HG02623 (cell line): Measurements from ENCODE around the gene AHSG.

ENCODE experiments used
- ATAC-seq: cut with Tn5 transposase; IDR thresholded peaks from one replicate; pipeline ENCODE4 v1.9.1; 2021; ENCODE audit warnings: moderate library complexity; ENCODE audit not compliant: unreplicated experiment

AHSG gene

DNA sequence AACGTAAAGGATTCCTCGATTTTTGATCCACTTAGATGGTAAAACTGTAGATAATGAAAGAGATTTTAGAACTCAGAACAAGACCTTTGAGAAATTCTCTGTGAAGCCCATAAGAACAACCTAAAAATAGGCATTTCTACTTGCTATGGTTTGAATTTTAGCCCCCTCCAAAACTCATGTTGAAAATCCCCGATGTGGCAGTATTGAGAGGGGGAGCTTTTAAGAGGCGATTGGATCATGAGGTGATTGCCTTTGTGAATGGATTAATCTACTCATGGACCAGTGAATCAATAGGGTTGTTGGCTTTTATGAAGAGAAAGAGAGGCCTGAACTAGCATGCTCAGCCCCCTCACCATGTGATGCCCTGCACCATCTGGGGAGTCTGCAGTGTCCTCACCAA is 20.2 kb upstream of the AHSG start:
- ATAC-seq = no peak

DNA sequence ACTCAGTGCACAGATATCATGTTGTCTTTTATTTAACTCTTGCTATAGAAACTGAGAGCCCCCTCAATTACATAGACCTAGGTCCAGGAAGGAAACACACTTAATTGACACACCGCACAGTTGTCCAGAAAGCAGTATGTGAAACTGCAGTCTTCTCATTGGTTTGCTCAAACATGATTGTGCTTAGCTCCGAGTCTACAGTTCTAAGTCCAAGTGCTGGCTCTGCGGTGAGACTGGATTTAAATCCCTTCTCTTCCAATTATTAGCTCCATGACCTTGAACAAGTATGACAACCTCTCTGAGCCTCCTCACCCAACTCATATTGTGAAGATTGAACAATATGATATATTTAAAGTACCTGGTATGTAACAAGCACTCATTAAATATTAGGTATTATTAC is 19.0 kb upstream of the AHSG start:
- ATAC-seq = no peak

DNA sequence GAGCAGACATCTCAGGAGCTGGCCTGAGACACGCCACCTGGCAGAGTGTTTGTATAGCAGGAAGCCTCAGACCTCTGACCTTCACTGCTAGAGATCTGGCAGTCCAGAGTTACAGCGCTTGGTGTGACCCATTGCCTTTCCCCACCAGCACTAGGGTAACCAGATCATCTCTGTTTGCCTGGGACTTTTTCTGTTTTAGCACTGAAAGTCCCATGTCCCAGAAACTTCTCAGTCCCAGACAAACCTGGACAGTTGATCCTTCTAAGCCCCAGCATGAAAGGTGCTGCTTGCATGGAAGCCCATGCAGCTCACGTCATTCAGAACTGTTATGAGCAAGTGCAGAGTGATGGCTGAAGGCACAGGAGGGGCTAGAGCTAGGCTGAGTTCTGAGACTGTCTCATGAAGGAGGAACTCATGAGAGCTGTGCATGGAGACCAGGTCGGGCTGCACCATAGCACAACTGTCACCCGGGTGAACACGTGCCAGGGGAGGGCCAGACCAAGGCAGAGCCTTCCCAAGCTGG is 18.2 kb upstream of the AHSG start:
- no peak for ATAC-seq

DNA sequence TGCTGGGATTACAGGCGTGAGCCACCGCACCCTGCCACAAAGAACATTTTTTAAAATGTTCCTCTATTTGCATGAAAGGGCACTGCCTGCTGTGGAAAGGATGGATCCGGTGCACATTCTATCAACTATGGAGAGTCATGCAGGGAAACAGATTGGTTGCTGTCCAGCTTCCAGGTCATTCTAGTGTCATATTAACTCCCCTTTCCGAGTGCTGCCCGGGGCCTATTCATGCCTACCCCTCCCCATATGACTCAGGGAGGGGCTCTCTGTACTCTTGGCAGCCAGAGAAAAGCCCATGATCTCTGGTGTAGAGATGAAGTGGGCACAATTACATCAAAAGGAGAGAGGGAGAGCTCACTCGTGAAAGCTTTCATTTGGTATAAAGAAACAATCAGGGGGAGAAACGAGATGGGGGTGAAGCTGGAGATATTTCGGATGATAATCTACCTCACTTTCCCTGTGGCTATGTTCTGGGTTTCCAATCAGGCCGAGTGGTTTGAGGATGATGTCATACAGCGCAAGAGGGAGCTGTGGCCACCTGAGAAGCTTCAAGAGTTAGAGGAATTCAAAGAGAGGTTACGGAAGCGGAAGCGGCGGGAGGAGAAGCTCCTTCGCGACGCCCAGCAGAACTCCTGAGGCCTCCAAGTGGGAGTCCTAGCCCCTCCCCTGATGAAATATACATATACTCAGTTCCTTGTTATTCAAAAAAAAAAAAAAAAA is 16.1 kb upstream of the AHSG start:
- no peak for ATAC-seq

DNA sequence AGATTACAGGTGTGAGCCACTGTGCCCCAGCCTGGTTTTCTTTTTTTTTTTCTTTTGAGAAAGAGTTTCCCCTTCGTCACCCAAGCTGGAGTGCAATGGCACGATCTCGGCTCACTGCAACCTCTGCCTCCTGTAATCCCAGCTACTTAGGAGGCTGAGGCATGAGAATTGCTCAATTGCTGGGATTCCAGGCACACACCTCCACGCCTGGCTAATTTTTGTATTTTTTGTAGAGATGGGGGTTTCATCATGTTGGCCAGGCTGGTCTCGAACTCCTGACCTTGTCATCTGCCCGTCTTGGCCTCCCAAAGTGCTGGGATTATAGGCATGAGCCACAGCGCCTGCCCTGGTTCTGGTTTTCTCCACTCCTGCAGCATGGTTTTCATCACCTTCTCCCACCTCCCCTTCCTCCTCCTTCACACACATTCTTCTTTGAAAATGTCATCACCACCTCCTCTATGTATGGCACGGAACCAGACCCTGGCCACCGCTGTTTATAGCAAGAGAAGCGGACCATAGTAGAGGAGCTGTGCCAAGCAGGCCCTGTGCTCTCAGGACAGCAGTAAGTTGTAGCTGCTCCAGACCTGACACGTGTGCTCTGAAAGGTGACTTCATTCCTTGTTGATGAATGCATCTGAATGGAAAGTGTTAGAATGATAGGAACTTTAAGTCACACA is 14.6 kb upstream of the AHSG start:
- ATAC-seq = no peak

DNA sequence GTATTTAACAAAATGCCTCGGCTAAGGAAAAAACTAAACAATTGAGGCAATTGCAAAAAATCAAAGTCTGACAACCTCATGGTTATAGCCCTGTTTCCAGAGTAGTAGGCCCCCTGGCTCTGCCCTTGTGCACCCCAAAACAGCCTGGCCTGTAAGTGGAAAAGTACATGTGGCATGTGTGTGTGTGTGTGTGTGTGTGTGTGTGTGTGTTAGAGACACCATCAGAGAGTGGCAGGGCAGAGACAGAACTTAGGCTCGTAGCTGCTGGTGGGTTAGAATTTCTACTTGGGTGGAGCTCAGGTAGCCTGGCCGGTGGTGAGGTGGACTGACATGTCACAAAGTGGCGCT is 14.1 kb upstream of the AHSG start:
- no peak for ATAC-seq

DNA sequence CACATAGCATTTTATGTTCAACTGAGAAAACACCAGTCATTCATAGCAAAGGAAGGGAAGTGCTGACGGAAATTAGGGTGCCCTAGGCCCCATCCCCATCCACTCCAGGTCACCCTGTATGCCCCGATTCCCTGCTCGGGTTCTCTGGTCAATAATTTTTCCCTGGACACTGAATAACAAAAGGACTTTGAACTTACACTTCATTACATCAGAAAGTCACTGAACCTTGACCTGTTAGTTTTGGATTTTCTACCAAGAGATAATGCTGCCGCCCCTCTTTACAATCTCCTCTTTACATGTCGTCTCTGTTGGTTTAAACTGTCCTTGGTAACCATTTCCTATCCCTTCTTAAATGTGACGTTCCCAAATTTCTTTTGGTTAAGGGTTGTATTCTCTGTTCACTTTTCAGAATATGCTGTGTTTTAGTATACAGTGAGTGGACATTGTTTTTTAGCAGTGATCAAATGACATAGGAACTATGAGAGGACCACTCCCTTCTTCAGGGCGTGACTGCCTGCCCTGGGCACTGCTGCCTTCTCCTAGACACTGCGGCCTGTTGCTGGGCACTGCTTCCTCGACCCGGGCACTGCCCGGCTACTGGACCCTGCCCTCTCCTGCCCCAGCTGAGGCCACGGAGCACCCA is 13.6 kb upstream of the AHSG start:
- ATAC-seq = no peak

DNA sequence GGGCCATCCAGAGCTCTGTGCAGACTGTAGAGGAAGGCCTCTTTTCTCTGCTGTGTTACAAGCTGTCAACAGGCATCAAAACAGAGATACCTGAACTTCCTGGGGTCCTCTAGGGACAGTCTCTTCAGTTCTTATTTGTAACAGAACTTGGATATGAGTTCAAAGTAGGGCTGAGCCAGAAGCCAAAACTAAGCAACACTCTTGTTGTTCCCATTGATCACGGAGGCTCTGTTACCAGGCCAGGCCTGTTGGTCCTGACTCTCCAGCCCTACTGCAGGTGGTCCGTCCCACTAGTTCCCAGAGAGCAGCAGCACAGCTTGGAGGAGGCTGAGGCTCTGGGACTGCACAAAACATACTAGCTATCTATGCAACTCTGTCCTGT is 13.1 kb upstream of the AHSG start:
- ATAC-seq = no peak

DNA sequence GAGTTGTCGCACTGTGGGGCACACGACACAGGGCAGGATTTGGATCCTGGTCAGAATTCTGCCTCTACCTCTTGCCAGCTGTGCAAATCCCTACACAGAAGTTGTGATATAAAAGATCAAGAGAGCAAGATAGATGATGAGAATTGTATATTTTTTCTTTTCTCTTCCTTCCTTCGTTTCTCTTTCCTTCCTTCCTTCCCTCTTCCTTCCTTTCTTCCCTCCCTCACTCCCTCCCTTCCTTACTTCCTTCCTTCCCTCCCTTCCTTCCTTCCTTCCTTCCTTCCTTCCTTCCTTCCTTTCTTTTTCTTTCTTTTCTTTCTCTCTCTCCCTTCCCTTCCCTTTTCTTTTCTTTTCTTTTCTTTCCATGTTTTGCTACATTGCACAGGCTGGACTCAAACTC is 12.0 kb upstream of the AHSG start:
- no peak for ATAC-seq

DNA sequence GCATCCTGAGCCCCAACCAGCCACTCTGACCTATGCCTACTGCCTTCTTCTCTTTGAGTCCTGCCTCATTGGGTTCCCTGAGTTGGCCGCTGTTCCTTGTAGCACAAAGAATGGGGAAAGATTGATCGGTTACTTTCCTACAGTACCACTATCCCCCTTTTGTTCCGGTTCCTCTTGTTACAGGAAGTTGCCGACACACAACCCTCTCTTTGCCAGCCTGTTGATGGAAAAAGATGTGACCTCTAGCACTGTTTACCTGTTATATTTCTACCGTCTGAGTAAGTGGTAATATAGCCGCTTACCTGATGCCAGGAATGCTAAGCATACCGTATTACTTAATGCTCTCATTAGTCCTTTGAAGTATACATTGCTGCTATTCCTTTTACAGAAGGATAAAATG is 9.7 kb upstream of the AHSG start:
- no peak for ATAC-seq

DNA sequence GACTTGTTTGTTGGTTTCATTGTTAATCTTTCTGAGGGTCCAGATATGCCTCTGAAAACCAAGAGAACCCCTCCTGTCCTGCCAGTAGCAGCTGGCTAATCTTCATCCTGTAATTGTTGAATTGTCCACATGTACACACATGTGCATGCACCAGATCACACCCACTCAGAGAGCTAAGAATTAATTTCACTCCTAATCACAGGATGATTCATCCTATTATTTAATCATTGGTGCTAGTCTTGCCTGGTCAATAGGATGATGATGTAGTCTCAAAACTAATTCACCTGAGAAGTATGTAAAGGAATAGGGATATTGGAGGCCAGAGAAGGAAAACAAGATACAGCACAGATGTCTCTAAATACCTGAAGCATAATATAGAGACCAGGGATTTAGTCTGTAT is 7.8 kb upstream of the AHSG start:
- no peak for ATAC-seq

DNA sequence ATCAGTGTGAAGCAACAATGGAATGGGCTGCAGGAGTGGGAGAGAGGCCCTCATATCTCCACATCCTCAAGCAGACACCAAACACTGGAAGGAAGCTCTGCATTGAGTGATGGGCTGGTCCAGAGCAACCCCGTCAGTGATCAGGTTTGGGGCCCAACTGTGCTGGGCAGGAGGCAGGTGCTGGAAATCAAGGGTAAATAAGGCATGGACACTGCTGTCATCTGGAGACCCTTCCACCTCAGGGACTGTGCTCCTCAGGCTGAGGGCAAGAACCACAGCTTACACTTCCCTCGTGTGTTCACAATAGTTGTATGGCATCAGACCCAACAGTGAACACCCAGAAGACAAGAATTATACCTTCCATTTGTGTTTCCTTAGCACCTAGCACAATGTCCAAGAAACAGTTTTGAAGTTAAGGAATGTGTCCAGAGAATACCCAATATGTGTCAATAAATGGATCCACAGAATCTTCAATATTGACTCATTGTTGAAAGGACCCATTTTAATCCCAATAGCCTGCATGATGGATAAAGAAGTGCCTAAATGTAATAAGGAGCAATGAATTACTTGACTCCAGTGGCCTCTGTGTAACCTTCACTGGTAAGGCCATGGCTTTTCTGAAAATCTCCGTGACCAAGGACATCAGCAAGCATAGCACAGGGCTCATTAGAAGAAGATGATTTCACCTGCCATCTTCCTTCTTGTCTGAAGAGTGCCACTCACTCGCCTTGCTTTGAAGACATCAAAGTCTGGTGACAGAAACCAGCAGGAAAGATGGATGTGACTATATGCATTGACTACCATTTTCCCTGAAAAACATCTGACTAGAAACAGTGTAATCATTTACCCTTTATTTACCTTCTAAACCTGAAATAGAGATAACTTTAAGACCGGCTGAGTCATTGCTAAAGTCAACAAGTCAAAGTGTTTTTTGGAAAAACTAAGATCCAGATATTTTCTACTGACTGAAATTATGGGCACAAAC is 7.0 kb upstream of the AHSG start:
- no peak for ATAC-seq

DNA sequence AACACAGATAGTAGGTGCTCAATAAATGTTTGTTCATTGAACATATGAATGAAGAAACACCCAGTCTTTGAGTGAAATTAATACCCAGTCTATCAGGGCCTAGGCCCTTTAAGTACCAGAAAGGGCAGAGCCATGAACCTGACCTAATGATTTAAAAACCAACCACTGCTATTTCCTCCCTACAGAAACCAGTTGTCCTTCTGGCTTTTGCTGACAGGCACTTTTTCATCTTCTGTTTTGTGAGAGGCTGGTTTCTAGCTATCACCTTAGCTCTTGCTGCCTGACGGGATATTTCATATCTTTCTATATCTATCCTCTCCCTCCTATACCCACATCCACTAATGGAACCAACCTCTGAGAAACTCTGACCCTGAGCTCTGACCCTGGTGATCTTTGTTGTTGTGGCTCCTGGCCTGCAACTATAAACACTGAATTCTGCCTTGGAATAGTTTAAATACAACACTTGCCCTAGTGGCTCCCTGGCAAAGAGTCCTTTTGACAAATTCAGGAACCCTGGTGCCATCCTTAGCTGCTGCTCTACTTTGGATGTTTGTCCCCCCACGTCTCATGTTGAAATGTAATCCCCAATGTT is 4.1 kb upstream of the AHSG start:
- no peak for ATAC-seq

DNA sequence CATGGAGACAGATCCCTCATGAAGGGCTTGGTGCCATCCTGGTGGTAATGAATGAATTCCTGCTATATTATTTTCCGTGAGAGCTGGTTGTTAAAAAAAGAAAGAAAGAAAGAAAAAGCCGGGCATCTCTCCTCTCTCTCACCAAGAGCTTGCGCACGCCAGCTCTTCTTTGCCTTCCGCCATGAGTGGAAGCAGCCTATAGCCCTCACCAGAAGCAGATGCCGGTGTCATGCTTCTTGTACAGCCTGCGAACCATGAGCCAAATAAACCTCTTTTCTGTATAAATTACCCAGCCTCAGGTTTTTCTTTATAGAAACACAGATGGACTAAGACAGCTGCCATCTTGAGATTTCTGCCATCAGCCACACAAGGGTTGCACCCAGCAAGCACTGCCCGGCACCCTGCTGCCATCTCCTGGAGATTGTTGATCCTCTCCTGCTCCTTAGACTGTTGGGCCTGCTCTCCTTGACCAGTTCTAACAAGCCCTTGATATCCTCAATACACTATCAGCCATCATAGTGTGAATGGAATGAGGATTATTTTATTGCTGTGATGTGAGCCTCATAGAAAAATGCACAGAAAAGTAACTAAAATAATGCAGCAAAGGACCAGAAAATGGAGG is 3.5 kb upstream of the AHSG start:
- ATAC-seq = no peak

DNA sequence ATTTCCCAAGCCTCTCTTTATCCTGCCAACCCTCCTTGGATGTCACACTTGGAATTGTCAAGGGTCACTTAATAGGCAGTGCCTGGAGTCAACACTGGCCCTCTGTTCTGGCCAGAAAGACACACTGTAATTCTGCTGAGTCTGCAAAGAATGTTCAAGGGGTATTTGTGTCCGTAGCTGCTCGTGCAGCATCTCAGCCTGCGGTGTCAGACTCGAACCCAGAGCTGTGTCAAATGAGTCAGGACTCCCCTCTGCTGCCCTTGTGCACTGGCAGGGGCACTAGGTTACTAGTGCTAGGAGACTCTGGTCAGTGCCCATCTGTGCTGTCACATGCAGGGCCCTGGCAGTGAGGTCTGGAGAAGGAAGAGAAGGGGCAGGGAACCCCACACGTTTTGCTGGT is 795 bp upstream of the AHSG start:
- ATAC-seq = no peak

DNA sequence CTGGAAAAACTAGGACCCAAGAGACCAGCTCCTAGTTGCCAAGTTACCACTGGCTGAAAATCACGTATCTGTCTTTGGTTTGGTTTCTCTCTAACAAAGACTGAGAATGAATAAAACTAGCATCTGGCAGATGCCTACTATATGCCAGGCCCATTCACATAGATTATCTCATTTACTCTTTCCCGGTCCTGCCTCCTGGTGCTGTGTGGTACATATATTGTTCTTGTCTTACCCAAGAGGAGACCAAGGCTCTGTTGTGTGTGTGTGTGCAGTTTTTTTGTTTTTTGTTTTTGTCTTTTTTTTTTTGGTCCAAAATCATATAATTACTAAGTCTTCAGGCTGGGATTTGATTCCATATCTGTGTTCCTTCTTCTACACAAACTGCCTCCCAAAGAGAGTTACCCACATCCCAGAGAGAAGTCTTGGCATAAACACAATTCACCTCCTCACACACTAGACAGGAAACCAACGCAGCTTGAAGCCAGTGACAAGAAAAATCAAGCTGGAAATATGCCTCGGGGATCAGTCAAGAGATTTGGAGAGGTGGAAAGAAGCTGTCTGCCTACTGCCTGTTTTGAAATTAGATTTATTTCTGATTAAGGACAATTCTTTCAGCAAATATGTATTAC is 891 bp downstream of the AHSG start:
- no peak for ATAC-seq

DNA sequence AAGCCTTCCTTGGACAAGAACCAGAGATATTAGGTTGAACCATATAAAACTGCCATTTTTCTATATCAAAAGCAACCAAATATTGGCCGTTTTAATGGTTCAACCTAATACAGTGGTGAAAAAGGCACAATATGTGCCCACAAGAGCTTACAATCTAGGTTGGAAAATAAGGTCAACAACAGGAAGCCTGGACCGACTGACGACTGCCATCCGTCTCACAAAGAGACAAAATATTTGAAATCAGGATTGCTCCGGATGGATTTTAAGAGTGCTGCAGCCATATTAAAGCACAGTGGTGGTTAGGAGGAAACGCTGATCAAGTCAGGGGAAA is 1.4 kb downstream of the AHSG start:
- ATAC-seq = no peak

DNA sequence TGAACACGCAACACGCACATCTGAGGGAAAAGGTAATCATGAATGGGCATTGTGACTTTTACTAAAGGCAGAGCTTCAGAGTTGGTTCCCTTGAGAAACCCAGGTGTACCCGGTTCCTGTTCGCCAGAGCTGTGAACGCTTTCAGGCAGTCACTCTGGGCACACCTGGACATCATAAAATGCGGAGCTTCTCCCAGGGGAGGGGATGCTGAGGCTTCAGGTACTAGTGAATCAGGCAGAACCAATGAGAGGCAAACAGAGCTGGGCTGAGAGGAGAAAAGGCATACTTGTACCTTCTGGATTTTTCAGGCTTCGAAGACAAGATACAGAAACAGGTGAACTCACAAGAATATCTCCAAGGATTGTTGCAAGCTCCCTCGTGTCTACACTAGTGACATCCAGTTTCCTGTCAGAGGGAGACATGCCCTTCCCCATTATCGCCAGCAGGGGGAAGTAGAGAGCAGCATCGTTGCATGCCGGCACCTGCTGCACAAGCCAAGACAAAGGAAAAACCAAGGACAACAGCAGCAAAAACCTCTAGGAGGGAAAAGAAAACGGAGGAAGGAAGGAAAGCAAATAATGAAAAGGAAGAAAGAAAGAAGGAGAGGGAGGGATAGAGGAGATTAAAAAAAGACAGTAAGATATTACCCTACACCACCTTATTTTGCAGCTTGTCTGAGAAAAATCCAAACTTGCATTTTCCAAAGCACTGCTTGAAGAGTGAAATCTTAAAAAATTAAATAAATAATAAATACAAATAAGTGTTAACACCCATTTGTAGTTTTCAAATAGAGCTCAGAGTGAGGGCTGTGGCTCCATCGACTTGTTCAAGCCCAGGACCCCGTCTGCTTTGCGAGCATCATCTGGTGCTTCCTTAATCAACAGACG is 2.0 kb downstream of the AHSG start:
- no peak for ATAC-seq

DNA sequence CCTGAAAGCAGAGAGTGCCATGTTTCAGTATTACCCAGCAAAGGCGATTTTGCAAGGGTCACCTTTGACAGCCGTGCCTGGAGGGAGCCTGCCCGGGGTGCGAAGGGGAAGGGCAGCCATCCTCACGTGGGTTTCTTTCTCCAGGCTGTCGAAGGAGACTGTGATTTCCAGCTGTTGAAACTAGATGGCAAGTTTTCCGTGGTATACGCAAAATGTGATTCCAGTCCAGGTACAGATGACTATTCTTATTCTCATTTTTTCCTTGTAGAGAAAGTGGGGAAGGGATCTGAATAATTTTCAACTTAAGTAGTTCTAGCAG is 3.4 kb downstream of the AHSG start:
- no peak for ATAC-seq
